DND-41 (cell line): ENCODE measurements around the gene NKX2-3.

Experiments used
- ATAC-seq: fragments of 200-7000 bp; cut with Tn5 transposase; 3 replicates; pipeline ENCODE4 v1.9.1; 2021; ENCODE audit warnings: low read depth; ENCODE audit not compliant: insufficient read depth
- DNase-seq: peaks from one replicate; pipeline ENCODE4 v3.0.0-alpha.2; 2020
- H2AFZ ChIP-seq: 2 replicates; pipeline ENCODE4 v1.6.0; 2012; ENCODE audit warnings: low read depth, low read length
- H3K27ac ChIP-seq: 2 replicates; pipeline ENCODE4 v1.5.1; 2012; ENCODE audit warnings: low read length, inconsistent platforms
- H3K27me3 ChIP-seq: fragments of 200-600 bp; sonication (generic); 2 replicates; pipeline ENCODE4 v1.6.0; 2012; ENCODE audit warnings: low read length, mild to moderate bottlenecking, inconsistent platforms; ENCODE audit not compliant: insufficient read depth, poor library complexity
- H3K36me3 ChIP-seq: 2 replicates; pipeline ENCODE4 v1.5.1; 2012; ENCODE audit warnings: low read length, inconsistent platforms; ENCODE audit not compliant: insufficient read depth
- H3K4me1 ChIP-seq: 2 replicates; pipeline ENCODE4 v1.5.1; 2012; ENCODE audit warnings: mild to moderate bottlenecking, low read length; ENCODE audit not compliant: insufficient read depth
- H3K4me2 ChIP-seq: 2 replicates; pipeline ENCODE4 v1.6.0; 2012; ENCODE audit warnings: mild to moderate bottlenecking, moderate library complexity, low read length, inconsistent platforms; ENCODE audit not compliant: insufficient read depth
- H3K4me3 ChIP-seq, 2 experiments: fragments of 200-600 bp in 1 of 2; shearing (Covaris generic) in 1 of 2; 2 replicates each; pipeline ENCODE4 v1.5.1; 2012 to 2016; ENCODE audit warnings: inconsistent platforms in 2 of 2, low read length in 2 of 2, mild to moderate bottlenecking in 2 of 2, low read depth in 1 of 2, moderate library complexity in 1 of 2
- H3K79me2 ChIP-seq: 2 replicates; pipeline ENCODE4 v1.6.0; 2012; ENCODE audit warnings: low read length, inconsistent platforms; ENCODE audit not compliant: insufficient read depth
- H3K9ac ChIP-seq: 2 replicates; pipeline ENCODE4 v1.6.0; 2012; ENCODE audit warnings: low read depth, mild to moderate bottlenecking, inconsistent platforms, low read length, moderate library complexity
- H3K9me3 ChIP-seq: 2 replicates; pipeline ENCODE4 v1.5.1; 2012; ENCODE audit warnings: low read length, moderate library complexity, mild to moderate bottlenecking, inconsistent platforms; ENCODE audit not compliant: insufficient read depth, severe bottlenecking
- H4K20me1 ChIP-seq: 2 replicates; pipeline ENCODE4 v1.6.0; 2012; ENCODE audit warnings: low read length; ENCODE audit not compliant: insufficient read depth
- EZH2 ChIP-seq: IDR thresholded peaks from 3 replicates; pipeline ENCODE4 v1.6.1; 2012; ENCODE audit warnings: borderline replicate concordance, low read depth, mild to moderate bottlenecking, moderate library complexity, low read length, inconsistent platforms; ENCODE audit not compliant: severe bottlenecking
- TF ChIP-seq, protein P1 (sequence below): IDR thresholded peaks from 2 replicates; pipeline ENCODE4 v1.5.1; 2012; ENCODE audit warnings: borderline replicate concordance, low read length, moderate library complexity, mild to moderate bottlenecking; ENCODE audit not compliant: poor library complexity, severe bottlenecking; ENCODE audit errors: extremely low read depth

The NKX2-3 gene

DNA sequence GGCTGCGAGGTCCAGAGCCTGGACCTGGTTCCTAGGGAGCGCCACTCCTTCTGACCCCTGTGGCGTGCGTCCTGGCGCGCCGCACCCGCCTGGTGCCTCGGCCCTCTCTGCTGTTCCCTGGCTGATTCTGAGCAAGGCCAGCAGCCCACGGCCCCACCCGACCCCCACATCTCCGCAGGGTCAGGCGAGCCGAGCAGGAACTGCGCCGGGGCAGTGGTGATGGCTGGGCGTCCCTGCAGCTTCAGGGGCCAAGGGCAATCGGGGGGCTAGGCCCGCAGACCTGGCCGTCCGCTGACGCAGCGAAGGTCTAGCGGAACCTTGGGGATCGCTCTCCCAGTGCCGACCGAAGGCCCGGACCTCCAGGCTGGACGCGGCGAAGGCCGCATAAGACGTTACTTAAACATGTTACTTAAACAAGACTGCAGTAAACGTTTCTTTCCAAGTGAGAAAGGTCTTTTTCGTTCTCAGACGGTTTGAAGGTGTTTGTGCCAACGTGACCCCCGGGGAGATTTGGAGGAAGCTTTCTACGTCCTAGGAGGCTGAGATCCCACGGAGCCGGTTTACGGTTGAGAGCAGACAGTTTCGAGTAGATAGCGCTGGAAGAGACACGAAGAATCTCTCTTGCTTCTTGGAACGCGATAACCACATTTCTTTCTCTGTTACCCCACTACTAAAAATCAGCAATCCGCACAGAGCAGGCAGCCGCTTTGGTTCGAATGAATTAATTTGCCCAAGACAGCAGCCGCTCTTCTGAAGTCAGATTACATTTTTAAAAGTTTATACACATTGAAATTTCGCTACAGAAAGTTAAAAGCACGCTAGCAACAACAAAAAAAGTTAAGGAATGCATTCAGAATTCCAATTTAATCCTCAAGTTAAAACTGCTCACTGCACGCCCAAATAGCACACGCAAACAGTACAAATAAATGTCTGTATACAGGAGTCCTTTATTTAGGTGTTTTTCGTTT lies 4.9 kb upstream of the NKX2-3 start:
- Histone ChIP-seq H3K4me1 (no peaks in the 10 kb centered on the region), H3K4me2 (no peak overlapping the region), H3K9ac (no peak overlapping the region), H2AFZ (no peak overlapping the region), H4K20me1 (no peaks in the 10 kb centered on the region), H3K27ac (no peak overlapping the region), H3K79me2 (no peaks in the 10 kb centered on the region), H3K4me3 (no peak overlapping the region), H3K36me3 (no peaks in the 10 kb centered on the region), H3K27me3 (no peaks in the 10 kb centered on the region), H3K9me3 (no peaks in the 10 kb centered on the region)
- no peak for DNase-seq
- no peak for ATAC-seq
- TF ChIP-seq, protein P1, sequence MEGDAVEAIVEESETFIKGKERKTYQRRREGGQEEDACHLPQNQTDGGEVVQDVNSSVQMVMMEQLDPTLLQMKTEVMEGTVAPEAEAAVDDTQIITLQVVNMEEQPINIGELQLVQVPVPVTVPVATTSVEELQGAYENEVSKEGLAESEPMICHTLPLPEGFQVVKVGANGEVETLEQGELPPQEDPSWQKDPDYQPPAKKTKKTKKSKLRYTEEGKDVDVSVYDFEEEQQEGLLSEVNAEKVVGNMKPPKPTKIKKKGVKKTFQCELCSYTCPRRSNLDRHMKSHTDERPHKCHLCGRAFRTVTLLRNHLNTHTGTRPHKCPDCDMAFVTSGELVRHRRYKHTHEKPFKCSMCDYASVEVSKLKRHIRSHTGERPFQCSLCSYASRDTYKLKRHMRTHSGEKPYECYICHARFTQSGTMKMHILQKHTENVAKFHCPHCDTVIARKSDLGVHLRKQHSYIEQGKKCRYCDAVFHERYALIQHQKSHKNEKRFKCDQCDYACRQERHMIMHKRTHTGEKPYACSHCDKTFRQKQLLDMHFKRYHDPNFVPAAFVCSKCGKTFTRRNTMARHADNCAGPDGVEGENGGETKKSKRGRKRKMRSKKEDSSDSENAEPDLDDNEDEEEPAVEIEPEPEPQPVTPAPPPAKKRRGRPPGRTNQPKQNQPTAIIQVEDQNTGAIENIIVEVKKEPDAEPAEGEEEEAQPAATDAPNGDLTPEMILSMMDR = no peak
- no peak for TF ChIP-seq EZH2

DNA sequence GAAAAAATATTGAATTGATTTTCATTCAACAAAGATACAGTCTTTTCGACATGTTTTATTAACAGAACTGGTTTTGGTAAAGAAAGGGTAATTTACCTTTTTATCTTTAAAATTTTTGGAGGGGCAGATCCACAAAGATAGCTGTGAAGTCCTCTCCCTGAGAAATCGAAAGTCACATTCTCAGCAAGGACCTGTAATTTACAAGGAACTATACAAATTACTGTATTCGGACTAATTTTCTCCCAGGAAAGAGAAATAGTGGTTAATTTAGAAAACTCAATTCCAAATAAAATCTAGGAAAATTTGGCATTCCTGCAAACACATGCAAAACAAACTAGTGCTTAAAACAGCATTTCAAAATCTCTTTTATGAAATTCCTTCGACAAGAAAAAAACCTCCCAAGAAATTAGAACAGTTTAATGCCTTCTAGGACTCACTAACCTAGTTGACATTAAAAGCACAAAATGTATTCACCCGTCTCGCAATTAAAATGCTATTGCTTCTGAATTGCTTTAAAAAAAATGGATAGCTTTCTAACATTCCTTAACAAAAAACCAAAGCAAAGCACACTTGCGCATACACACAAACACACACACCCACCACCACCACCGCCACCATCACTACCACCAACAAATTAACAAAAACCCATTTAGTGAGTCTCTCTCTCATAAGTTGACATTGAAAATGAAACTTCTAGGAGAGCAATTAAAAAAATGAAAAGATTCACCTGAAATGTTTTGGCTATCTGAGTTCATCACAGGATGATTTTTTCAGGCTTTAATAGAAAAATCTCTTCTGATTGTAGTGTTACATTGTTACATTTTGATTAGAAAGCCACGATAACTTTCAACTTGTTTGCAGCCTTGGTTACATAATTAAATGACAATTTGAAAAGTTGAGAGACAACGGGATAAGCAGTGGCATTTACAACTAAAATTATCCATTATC lies 4.0 kb upstream of the NKX2-3 start:
- Histone ChIP-seq H3K4me2 (no peak overlapping the region), H4K20me1 (no peaks in the 10 kb centered on the region), H3K27me3 (no peaks in the 10 kb centered on the region), H3K79me2 (no peaks in the 10 kb centered on the region), H3K36me3 (no peaks in the 10 kb centered on the region), H2AFZ (no peak overlapping the region), H3K4me1 (no peaks in the 10 kb centered on the region), H3K9me3 (no peaks in the 10 kb centered on the region), H3K9ac (no peak overlapping the region), H3K4me3 (no peak overlapping the region), H3K27ac (no peak overlapping the region)
- no peak for TF ChIP-seq EZH2
- TF ChIP-seq, protein P1 = no peak
- no peak for ATAC-seq
- DNase-seq = no peak

DNA sequence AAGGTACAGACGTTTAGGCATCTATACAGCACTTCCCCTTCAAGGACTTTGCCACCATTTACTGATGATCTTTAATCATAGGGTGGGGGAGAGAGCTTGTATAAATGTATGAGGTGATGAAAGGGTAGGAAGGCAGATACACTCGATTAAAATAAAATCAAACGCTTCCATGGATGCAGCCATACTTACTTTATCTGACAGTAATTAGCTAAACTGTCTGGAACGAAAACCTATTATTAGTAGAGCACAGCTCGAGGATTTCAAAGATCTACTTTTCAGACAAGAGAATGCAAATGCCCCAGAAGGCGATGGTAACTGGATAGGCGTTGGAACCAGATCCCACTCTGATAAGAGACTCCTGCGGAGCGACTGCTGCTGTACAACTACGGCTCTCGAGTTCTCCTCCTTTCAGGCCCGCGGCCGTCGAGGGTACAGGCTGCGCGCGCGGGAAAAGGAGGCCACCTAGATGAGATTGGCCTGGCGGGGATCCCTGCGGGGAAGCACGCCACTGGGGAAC lies 3.1 kb upstream of the NKX2-3 start:
- H3K4me3 ChIP-seq = no peak overlapping the region
- ATAC-seq = no peak
- no peak overlapping the region for H2AFZ ChIP-seq
- no peak overlapping the region for H3K4me2 ChIP-seq
- H3K27ac ChIP-seq = no peak overlapping the region
- no peak for DNase-seq
- H3K9ac ChIP-seq = no peak overlapping the region
- no peaks in the 10 kb centered on the region for H3K36me3 ChIP-seq
- no peaks in the 10 kb centered on the region for H3K79me2 ChIP-seq
- no peaks in the 10 kb centered on the region for H3K9me3 ChIP-seq
- no peaks in the 10 kb centered on the region for H4K20me1 ChIP-seq
- H3K27me3 ChIP-seq = no peaks in the 10 kb centered on the region
- H3K4me1 ChIP-seq = no peaks in the 10 kb centered on the region
- TF ChIP-seq, protein P1 = no peak
- TF ChIP-seq EZH2 = no peak
